Effector memory CD4-positive, alpha-beta T cell (primary cell): ENCODE data around the gene SCRN2.

ENCODE experiments used
- DNase-seq, 3 donors: peaks; one replicate each; pipeline ENCODE4 v3.0.0-alpha.2; 2020
- H3K27ac ChIP-seq: 2 replicates; pipeline ENCODE4 v1.7.0; 2013; ENCODE audit warnings: mild to moderate bottlenecking, low read length, moderate library complexity; ENCODE audit not compliant: insufficient read depth, poor library complexity, severe bottlenecking
- H3K27me3 ChIP-seq: replicated peaks from 2 replicates; pipeline ENCODE4 v1.7.0; 2013; ENCODE audit warnings: mild to moderate bottlenecking, low read length; ENCODE audit not compliant: insufficient read depth, control insufficient read depth, poor library complexity, severe bottlenecking
- H3K36me3 ChIP-seq: 2 replicates; pipeline ENCODE4 v1.7.0; 2013; ENCODE audit warnings: mild to moderate bottlenecking, low read length, moderate library complexity; ENCODE audit not compliant: control insufficient read depth, insufficient read depth
- H3K4me1 ChIP-seq: 2 replicates; pipeline ENCODE4 v1.7.0; 2013; ENCODE audit warnings: low read length, mild to moderate bottlenecking; ENCODE audit not compliant: control insufficient read depth, insufficient read depth, poor library complexity, severe bottlenecking
- H3K4me3 ChIP-seq: 2 replicates; pipeline ENCODE4 v1.7.0; 2013; ENCODE audit warnings: low read length, low read depth, mild to moderate bottlenecking; ENCODE audit not compliant: insufficient read depth, poor library complexity, severe bottlenecking
- H3K9me3 ChIP-seq: 2 replicates; pipeline ENCODE4 v1.7.0; 2013; ENCODE audit warnings: mild to moderate bottlenecking, low read length, moderate library complexity; ENCODE audit not compliant: control insufficient read depth
- total RNA-seq, 3 donors: gene quantifications; one replicate each; lab custom pipeline; 2026; lab: John Stamatoyannopoulos, UW

The SCRN2 gene
- total RNA-seq = 19.0 to 26.1 (median 19.9) reads per million in 3 donors

GRCh38 chr17:47840742-47841487, at the start of gene SCRN2:
SCRN2 (minus strand) TSS chr17:47841273; CDS start chr17:47840843, 430 bp downstream.
- Histone ChIP-seq H3K27ac (peak within 1 kb of the TSS; percentile 49), H3K36me3 (peaks cover 3% of the 10 kb centered on the region), H3K27me3 (peaks cover 13% of the 10 kb centered on the region), H3K9me3 (no peaks in the 10 kb centered on the region), H3K4me1 (peaks cover 19% of the 10 kb centered on the region), H3K4me3 (peak within 1 kb of the TSS; percentile 82)
- DNase-seq = peak; percentile 65 to 74 (median 72)

GRCh38 chr17:47889734-47890529, 48.9 kb upstream of the SCRN2 start:
- Histone ChIP-seq H3K36me3 (no peaks in the 10 kb centered on the region), H3K9me3 (no peaks in the 10 kb centered on the region), H3K4me1 (peaks cover 9% of the 10 kb centered on the region), H3K4me3 (no peak overlapping the region), H3K27me3 (no peaks in the 10 kb centered on the region), H3K27ac (no peak overlapping the region)
- DNase-seq = peak; percentile 75 to 85 (median 82)

GRCh38 chr17:47888293-47888692, 47.2 kb upstream of the SCRN2 start:
- no peak for DNase-seq
- no peak overlapping the region for H3K27ac ChIP-seq
- H3K9me3 ChIP-seq = no peaks in the 10 kb centered on the region
- no peaks in the 10 kb centered on the region for H3K36me3 ChIP-seq
- H3K4me1 ChIP-seq = peaks cover 21% of the 10 kb centered on the region
- H3K27me3 ChIP-seq = no peaks in the 10 kb centered on the region
- no peak overlapping the region for H3K4me3 ChIP-seq

- Histone ChIP-seq H3K36me3 (no peaks in the 10 kb centered on the region), H3K27ac (no peak overlapping the region), H3K4me1 (peaks cover 23% of the 10 kb centered on the region), H3K9me3 (no peaks in the 10 kb centered on the region), H3K4me3 (no peak overlapping the region), H3K27me3 (no peaks in the 10 kb centered on the region)
- no peak for DNase-seq
These were observed 44.0 kb upstream of the SCRN2 start for GRCh38 chr17:47884905-47885730.

- no peak overlapping the region for H3K4me3 ChIP-seq
These were observed 43.3 kb upstream of the SCRN2 start for GRCh38 chr17:47884427-47884740.

GRCh38 chr17:47883589-47884426, 42.7 kb upstream of the SCRN2 start:
- no peak overlapping the region for H3K27ac ChIP-seq
- no peak overlapping the region for H3K4me3 ChIP-seq
- no peaks in the 10 kb centered on the region for H3K27me3 ChIP-seq
- peaks cover 23% of the 10 kb centered on the region for H3K4me1 ChIP-seq
- H3K9me3 ChIP-seq = no peaks in the 10 kb centered on the region
- H3K36me3 ChIP-seq = no peaks in the 10 kb centered on the region
- no peak for DNase-seq

More at GRCh38 chr17:47884427-47884740, 43.3 kb upstream of the SCRN2 start:
- Histone ChIP-seq H3K4me1 (peaks cover 23% of the 10 kb centered on the region), H3K27ac (no peak overlapping the region), H3K27me3 (no peaks in the 10 kb centered on the region), H3K9me3 (no peaks in the 10 kb centered on the region), H3K36me3 (no peaks in the 10 kb centered on the region)
- no peak for DNase-seq

GRCh38 chr17:47882695-47883588, 41.9 kb upstream of the SCRN2 start:
- H3K4me1 ChIP-seq = peaks cover 23% of the 10 kb centered on the region

GRCh38 chr17:47882247-47882646, 41.2 kb upstream of the SCRN2 start:
- Histone ChIP-seq H3K4me1 (peaks cover 23% of the 10 kb centered on the region), H3K27me3 (no peaks in the 10 kb centered on the region), H3K4me3 (no peak overlapping the region), H3K27ac (no peak overlapping the region), H3K9me3 (no peaks in the 10 kb centered on the region), H3K36me3 (no peaks in the 10 kb centered on the region)
- no peak for DNase-seq

More at GRCh38 chr17:47882695-47883588, 41.9 kb upstream of the SCRN2 start:
- no peaks in the 10 kb centered on the region for H3K27me3 ChIP-seq
- no peaks in the 10 kb centered on the region for H3K36me3 ChIP-seq
- no peak overlapping the region for H3K27ac ChIP-seq
- no peak overlapping the region for H3K4me3 ChIP-seq
- H3K9me3 ChIP-seq = no peaks in the 10 kb centered on the region
- DNase-seq = no peak
